CD14-positive monocyte (primary cell): ENCODE results near the gene HTR6. TPM values are rescaled to one million over a fixed set of nuclear protein-coding genes. Genes with fewer than 3 reads are reported as not detected.

ENCODE experiments used
- DNase-seq, 3 donors: peaks; one replicate each; pipeline ENCODE4 v3.0.0-alpha.2; 2011 to 2022
- H2AFZ ChIP-seq: 2 replicates; pipeline ENCODE4 v1.6.0; 2012; ENCODE audit warnings: mild to moderate bottlenecking, low read depth, low read length, inconsistent platforms; ENCODE audit not compliant: insufficient read depth, poor library complexity, severe bottlenecking
- H3K27ac ChIP-seq, 2 donors: 1 replicate in 1 of 2; 2 replicates in 1 of 2; pipeline ENCODE4 v1.5.1; 2012 to 2013; ENCODE audit warnings: low read length in 2 of 2, control low read depth in 1 of 2, inconsistent platforms in 1 of 2, low read depth in 1 of 2, mild to moderate bottlenecking in 1 of 2
- H3K27me3 ChIP-seq, 2 donors: one replicate each; pipeline versions ENCODE4 v1.6.0 to v1.6.1; 2011 to 2013; ENCODE audit warnings: low read length in 2 of 2; ENCODE audit not compliant: control insufficient read depth in 2 of 2, insufficient read depth in 2 of 2
- H3K36me3 ChIP-seq, 2 donors: replicated peaks in 1 of 2; 1 replicate in 1 of 2; 2 replicates in 1 of 2; pipeline versions ENCODE4 v1.5.1 to v1.6.1; 2012 to 2013; ENCODE audit warnings: low read length in 2 of 2, control low read depth in 1 of 2, inconsistent platforms in 1 of 2, mild to moderate bottlenecking in 1 of 2; ENCODE audit not compliant: insufficient read depth in 2 of 2, control insufficient read depth in 1 of 2
- H3K4me1 ChIP-seq, 2 donors: 1 replicate in 1 of 2; 2 replicates in 1 of 2; pipeline versions ENCODE4 v1.5.1 to v1.6.1; 2012 to 2013; ENCODE audit warnings: low read length in 2 of 2, control low read depth in 1 of 2, inconsistent platforms in 1 of 2, mild to moderate bottlenecking in 1 of 2, moderate library complexity in 1 of 2; ENCODE audit not compliant: insufficient read depth in 2 of 2, control insufficient read depth in 1 of 2
- H3K4me2 ChIP-seq: replicated peaks from 2 replicates; pipeline ENCODE3; 2012; ENCODE audit warnings: low read length, moderate library complexity, mild to moderate bottlenecking; ENCODE audit not compliant: poor library complexity, severe bottlenecking; ENCODE audit errors: extremely low read depth
- H3K4me3 ChIP-seq, 3 experiments: fragments of 200-600 bp in 1 of 3; sonication (generic) in 1 of 3; replicated peaks in 1 of 3; 1 replicate in 2 of 3; 2 replicates in 1 of 3; pipeline ENCODE4 v1.5.1; 2011 to 2013; ENCODE audit warnings: low read length in 3 of 3, mild to moderate bottlenecking in 3 of 3, control low read depth in 2 of 3, low read depth in 2 of 3, inconsistent platforms in 1 of 3, moderate library complexity in 1 of 3
- H3K79me2 ChIP-seq: 2 replicates; pipeline ENCODE4 v1.6.0; 2012; ENCODE audit warnings: mild to moderate bottlenecking, control low read depth, inconsistent platforms, low read length, moderate library complexity; ENCODE audit not compliant: insufficient read depth
- H3K9ac ChIP-seq: 2 replicates; pipeline ENCODE4 v1.6.0; 2017; ENCODE audit warnings: low read length, mild to moderate bottlenecking; ENCODE audit not compliant: insufficient read depth, poor library complexity, severe bottlenecking
- H3K9me3 ChIP-seq, 2 donors: replicated peaks in 1 of 2; 1 replicate in 1 of 2; 2 replicates in 1 of 2; pipeline versions ENCODE4 v1.5.1 to v1.6.1; 2012 to 2013; ENCODE audit warnings: low read length in 2 of 2, control low read depth in 1 of 2; ENCODE audit not compliant: control insufficient read depth in 1 of 2, insufficient read depth in 1 of 2
- H4K20me1 ChIP-seq: 2 replicates; pipeline ENCODE4 v1.6.0; 2012; ENCODE audit warnings: mild to moderate bottlenecking, low read length, control low read depth, moderate library complexity; ENCODE audit not compliant: insufficient read depth
- H3K27ac Mint-ChIP-seq, 7 donors: one replicate each; pipeline ENCODE4 v1.8.0; 2020; ENCODE audit warnings: mild to moderate bottlenecking in 7 of 7, mixed read lengths in 7 of 7, moderate library complexity in 6 of 7, inconsistent platforms in 2 of 7
- H3K27me3 Mint-ChIP-seq, 3 donors: one replicate each; pipeline ENCODE4 v1.8.0; 2021 to 2022; ENCODE audit warnings: low read depth in 3 of 3, mild to moderate bottlenecking in 3 of 3, mixed read lengths in 3 of 3, moderate library complexity in 3 of 3, inconsistent platforms in 1 of 3
- H3K36me3 Mint-ChIP-seq, 2 donors: one replicate each; pipeline ENCODE4 v1.8.0; 2020; ENCODE audit warnings: mixed read lengths in 2 of 2, inconsistent platforms in 1 of 2, mild to moderate bottlenecking in 1 of 2
- H3K4me1 Mint-ChIP-seq: one replicate; pipeline ENCODE4 v1.8.0; 2020; ENCODE audit warnings: mild to moderate bottlenecking, mixed read lengths
- H3K4me3 Mint-ChIP-seq, 2 donors: one replicate each; pipeline ENCODE4 v1.8.0; 2020; ENCODE audit warnings: mild to moderate bottlenecking in 2 of 2, mixed read lengths in 2 of 2, moderate library complexity in 1 of 2
- H3K9me3 Mint-ChIP-seq, 7 donors: one replicate each; pipeline ENCODE4 v1.8.0; 2020 to 2022; ENCODE audit warnings: mixed read lengths in 7 of 7, mild to moderate bottlenecking in 6 of 7, moderate library complexity in 6 of 7, inconsistent platforms in 2 of 7
- CTCF ChIP-seq: fragments of 200-600 bp; IDR thresholded peaks from one replicate; pipeline ENCODE4 v1.8.0; 2022; ENCODE audit warnings: antibody characterized with exemption, mild to moderate bottlenecking
- WGBS: methylation state at CpG from one replicate; pipeline ENCODE4 v1.1.5; 2013; ENCODE audit warnings: missing lambda C conversion rate; ENCODE audit not compliant: insufficient coverage; 5-methylcytosine and 5-hydroxymethylcytosine counted together
- intact Hi-C, 2 donors: fragments of 100-400 bp; cut with micrococcal nuclease; formaldehyde crosslinking; loops; one replicate each; pipeline versions ENCODE4 v1.15.0 to v1.15.1; 2023
- polyA plus RNA-seq, 3 donors: library from polyadenylated mRNA; depleted of rRNA in 1 of 3; unstranded in 2 of 3; stranded (reverse) in 1 of 3; fragments of 300-500 nt in 2 of 3; fragments of >200 nt in 1 of 3; fragmentation: Illumina TruSeq in 2 of 3; gene quantifications; 1 replicate in 2 of 3; 2 replicates in 1 of 3; pipeline ENCODE4 v1.2.3, GENCODE V29; 2012 to 2021

The HTR6 gene
- polyA plus RNA-seq, 3 donors: not detected

- H3K36me3 Mint-ChIP-seq: no peaks in the 10 kb centered on the region
- no peak overlapping the region for H2AFZ ChIP-seq
- H3K79me2 ChIP-seq: no peaks in the 10 kb centered on the region
- peaks cover 0 to 3% (median 0%) of the 10 kb centered on the region in 7 donors for H3K9me3 Mint-ChIP-seq
- H3K4me1 ChIP-seq: no peaks in the 10 kb centered on the region
- H3K4me3 Mint-ChIP-seq: no peak overlapping the region
- H3K36me3 ChIP-seq: no peaks in the 10 kb centered on the region
- H3K4me2 ChIP-seq: no peak overlapping the region
- H3K27ac ChIP-seq: no peak overlapping the region
- no peak overlapping the region for H3K27ac Mint-ChIP-seq
- peaks cover 2% of the 10 kb centered on the region for H3K4me1 Mint-ChIP-seq
- no peak for TF ChIP-seq CTCF
- H3K27me3 Mint-ChIP-seq: peaks cover 6 to 10% (median 7%) of the 10 kb centered on the region in 3 donors
- no peak for DNase-seq
- 100% methylated on average over 1 of the region's 5 CpGs for WGBS
- H3K27me3 ChIP-seq: peaks cover 0 to 6% of the 10 kb centered on the region in 2 donors
- intact Hi-C loops: no loop called here
- no peaks in the 10 kb centered on the region for H4K20me1 ChIP-seq
- no peak overlapping the region for H3K9ac ChIP-seq
- H3K9me3 ChIP-seq: no peaks in the 10 kb centered on the region
- H3K4me3 ChIP-seq: no peak overlapping the region
Observed at GRCh38 chr1:19675797-19676196, 11.1 kb downstream of the HTR6 start.

GRCh38 chr1:19676438-19676922 is 11.8 kb downstream of the HTR6 start:
- no peaks in the 10 kb centered on the region for H4K20me1 ChIP-seq
- no peak for DNase-seq
- H3K4me3 ChIP-seq: no peak overlapping the region
- H3K4me1 ChIP-seq: no peaks in the 10 kb centered on the region
- H3K36me3 Mint-ChIP-seq: no peaks in the 10 kb centered on the region
- intact Hi-C loops: no loop called here
- peaks cover 0 to 6% of the 10 kb centered on the region in 2 donors for H3K27me3 ChIP-seq
- peak overlapping the region in 1 of 7 donors; percentile 7 for H3K27ac Mint-ChIP-seq
- H3K9me3 ChIP-seq: no peaks in the 10 kb centered on the region
- peaks cover 6 to 10% (median 7%) of the 10 kb centered on the region in 3 donors for H3K27me3 Mint-ChIP-seq
- H3K27ac ChIP-seq: no peak overlapping the region
- H3K36me3 ChIP-seq: no peaks in the 10 kb centered on the region
- no peak overlapping the region for H2AFZ ChIP-seq
- no peak overlapping the region for H3K9ac ChIP-seq
- 40% methylated on average over 8 of the region's 13 CpGs for WGBS
- no peaks in the 10 kb centered on the region for H3K79me2 ChIP-seq
- H3K9me3 Mint-ChIP-seq: peaks cover 0 to 3% (median 0%) of the 10 kb centered on the region in 7 donors
- H3K4me2 ChIP-seq: no peak overlapping the region
- TF ChIP-seq CTCF: no peak
- peaks cover 2% of the 10 kb centered on the region for H3K4me1 Mint-ChIP-seq
- H3K4me3 Mint-ChIP-seq: no peak overlapping the region
